Kidney (tissue), 14 donors: ENCODE data around the gene POLE2. TPM values are rescaled to one million over a fixed set of nuclear protein-coding genes. Genes with fewer than 3 reads are reported as not detected.

Source experiments
- DNase-seq, 5 donors: peaks; one replicate each; pipeline ENCODE4 v3.0.0-alpha.2; 2013 to 2020
- FAIRE-seq: peaks from 2 replicates; lab custom pipeline; 2012; peaks lifted over from hg19 to GRCh38; lab: Jason Lieb, UNC
- H3K27ac ChIP-seq, 2 donors: one replicate each; pipeline ENCODE4 v1.7.0; 2013; ENCODE audit warnings: low read depth in 2 of 2, low read length in 2 of 2, inconsistent platforms in 1 of 2
- H3K27me3 ChIP-seq: one replicate; pipeline ENCODE4 v1.7.1; 2013; ENCODE audit warnings: low read length, inconsistent platforms; ENCODE audit not compliant: control insufficient read depth, insufficient read depth
- H3K36me3 ChIP-seq, 3 donors: one replicate each; pipeline versions ENCODE4 v1.7.0 to v1.7.1; 2013; ENCODE audit warnings: low read length in 3 of 3, control low read depth in 1 of 3, inconsistent platforms in 1 of 3; ENCODE audit not compliant: insufficient read depth in 3 of 3, control insufficient read depth in 2 of 3
- H3K4me1 ChIP-seq, 3 donors: one replicate each; pipeline versions ENCODE4 v1.7.0 to v1.7.1; 2013; ENCODE audit warnings: low read length in 3 of 3, inconsistent platforms in 1 of 3, low read depth in 1 of 3; ENCODE audit not compliant: control insufficient read depth in 2 of 3, insufficient read depth in 2 of 3
- H3K4me3 ChIP-seq, 3 donors: one replicate each; pipeline versions ENCODE4 v1.7.0 to v1.8.1; 2013; ENCODE audit warnings: low read length in 3 of 3, control low read depth in 1 of 3, inconsistent platforms in 1 of 3
- H3K9ac ChIP-seq, 3 donors: one replicate each; pipeline versions ENCODE4 v1.7.0 to v1.7.1; 2013; ENCODE audit warnings: low read length in 3 of 3, control low read depth in 1 of 3, inconsistent platforms in 1 of 3
- H3K9me3 ChIP-seq, 3 donors: one replicate each; pipeline versions ENCODE4 v1.7.0 to v1.7.1; 2013; ENCODE audit warnings: low read length in 3 of 3, control low read depth in 1 of 3, inconsistent platforms in 1 of 3; ENCODE audit not compliant: control insufficient read depth in 2 of 3, insufficient read depth in 1 of 3
- CTCF ChIP-seq: IDR thresholded peaks from 3 replicates; pipeline ENCODE4 v1.5.1; 2012; ENCODE audit warnings: mild to moderate bottlenecking, moderate library complexity, borderline replicate concordance; ENCODE audit not compliant: insufficient read depth; ENCODE audit errors: extremely low read depth
- intact Hi-C: fragments of 100-400 bp; cut with DNase I; formaldehyde crosslinking; loops from one replicate; pipeline ENCODE4 v1.11.1; 2022
- polyA plus RNA-seq: library from polyadenylated mRNA; stranded (reverse); fragments of 350-450 nt; fragmentation: Illumina TruSeq; extraction: RNeasy Lipid Tissue Mini Kit (QIAGEN cat#74804); gene quantifications from one replicate; pipeline ENCODE4 v1.2.3, GENCODE V29; 2014; ENCODE audit warnings: low read depth, low replicate concordance; ENCODE audit not compliant: insufficient read depth
- total RNA-seq: library from RNA; stranded (reverse); fragmentation: NEBNext Ultra II Directional; extraction: Animal tissue kit (Norgen Biotek cat#: 25700); gene quantifications from one replicate; pipeline ENCODE4 v1.2.1, GENCODE V29; 2021
- donor health status: control.
- donor health status: control.
- donor health status: control.
- donor health status: control.
- donor health status: control.
- donor health status: DM: yes; HTN: yes; CAD: no.
- donor health status: Normal renal cell carcinoma (clear cell type).

Gene POLE2
- total and polyA plus RNA-seq, 2 donors from 2014 or later: 0.58 to 2.6 TPM

- peak overlapping the region; percentile 80 to 98 (median 93) for H3K4me3 ChIP-seq
These were observed 54.1 kb downstream of the POLE2 start for GRCh38 chr14:49633640-49634546.

GRCh38 chr14:49623941-49624839, 63.8 kb downstream of the POLE2 start:
- H3K27ac ChIP-seq: no peak overlapping the region
- intact Hi-C loops: no loop called here
- no peak overlapping the region for H3K4me3 ChIP-seq
- DNase-seq: no peak
- no peaks in the 10 kb centered on the region for H3K27me3 ChIP-seq
- TF ChIP-seq CTCF: no peak
- H3K9ac ChIP-seq: peak overlapping the region in 1 of 3 donors; percentile 49
- peaks cover 0 to 9% (median 6%) of the 10 kb centered on the region in 3 donors for H3K4me1 ChIP-seq
- H3K36me3 ChIP-seq: peaks cover 0 to 3% (median 0%) of the 10 kb centered on the region in 3 donors
- FAIRE-seq: no peak
- H3K9me3 ChIP-seq: no peaks in the 10 kb centered on the region

More at GRCh38 chr14:49633640-49634546, 54.1 kb downstream of the POLE2 start:
- intact Hi-C loops: no loop called here
- Histone ChIP-seq H3K9ac (peak overlapping the region; percentile 89 to 93 (median 90)), H3K4me1 (peaks cover 0 to 15% (median 2%) of the 10 kb centered on the region in 3 donors), H3K27ac (peak overlapping the region; percentile 99), H3K27me3 (no peaks in the 10 kb centered on the region), H3K9me3 (no peaks in the 10 kb centered on the region), H3K36me3 (peaks cover 0 to 2% (median 0%) of the 10 kb centered on the region in 3 donors)
- peak; percentile 97 to 98 (median 98) for DNase-seq
- TF ChIP-seq CTCF: peak; percentile 85
- no peak for FAIRE-seq

- peaks cover 0 to 9% (median 6%) of the 10 kb centered on the region in 3 donors for H3K4me1 ChIP-seq
- no peak overlapping the region for H3K9ac ChIP-seq
- H3K36me3 ChIP-seq: peaks cover 0 to 3% (median under 1%) of the 10 kb centered on the region in 3 donors
- TF ChIP-seq CTCF: no peak
- peak overlapping the region in 1 of 3 donors; percentile 99 for H3K4me3 ChIP-seq
- H3K27me3 ChIP-seq: no peaks in the 10 kb centered on the region
- intact Hi-C loops: no loop called here
- no peaks in the 10 kb centered on the region for H3K9me3 ChIP-seq
- FAIRE-seq (no peak), DNase-seq (no peak)
- H3K27ac ChIP-seq: no peak overlapping the region
These were observed 64.6 kb downstream of the POLE2 start for GRCh38 chr14:49623387-49623786.
